B cell (primary cell): ENCODE results near the gene PPP1R12A. TPM values are rescaled to one million over a fixed set of nuclear protein-coding genes. Genes with fewer than 3 reads are reported as not detected.
A peak's percentile ranks its signal among the peaks of the same experiment; 100 is the strongest.

ENCODE experiments used
- ATAC-seq: fragments of 200-7000 bp; cut with Tn5 transposase; one replicate; pipeline ENCODE4 v1.10.0; 2021; ENCODE audit warnings: low read depth, mild to moderate bottlenecking, moderate number of reproducible peaks, moderate library complexity
- CTCF ChIA-PET: fragments of 350-600 bp; sonication (Branson Sonifier 250); formaldehyde crosslinking; loops from one replicate; lab custom pipeline; 2021; ENCODE audit warnings: antibody characterized with exemption, inconsistent platforms; lab: Charles Lee
- POLR2A ChIA-PET: fragments of 350-600 bp; sonication (Branson Sonifier 250); formaldehyde crosslinking; loops from one replicate; lab custom pipeline; 2021; ENCODE audit warnings: antibody characterized with exemption; lab: Charles Lee
- DNase-seq: peaks from one replicate; pipeline ENCODE4 v3.0.0; 2013
- H2AFZ ChIP-seq: 2 replicates; pipeline ENCODE4 v1.6.1; 2012; ENCODE audit warnings: mild to moderate bottlenecking, low read depth, low read length; ENCODE audit not compliant: insufficient read depth, poor library complexity, severe bottlenecking
- H3K27ac ChIP-seq, 2 donors: 1 replicate in 1 of 2; 2 replicates in 1 of 2; pipeline ENCODE4 v1.5.1; 2012 to 2013; ENCODE audit warnings: low read length in 2 of 2, mild to moderate bottlenecking in 2 of 2, moderate library complexity in 1 of 2
- H3K27me3 ChIP-seq, 4 experiments: fragments of 200-600 bp in 1 of 4; sonication (generic) in 1 of 4; replicated peaks in 1 of 4; 1 replicate in 2 of 4; 2 replicates in 2 of 4; pipeline versions ENCODE4 v1.6.1 to v1.7.0; 2013 to 2016; ENCODE audit warnings: low read length in 3 of 4, mild to moderate bottlenecking in 2 of 4, mixed read lengths in 1 of 4, moderate library complexity in 1 of 4; ENCODE audit not compliant: insufficient read depth in 4 of 4, control insufficient read depth in 3 of 4; ENCODE audit errors: control extremely low read depth in 1 of 4
- H3K36me3 ChIP-seq, 2 experiments: replicated peaks in 1 of 2; 1 replicate in 1 of 2; 2 replicates in 1 of 2; pipeline versions ENCODE4 v1.6.1 to v1.7.1; 2013; ENCODE audit warnings: low read length in 1 of 2; ENCODE audit not compliant: insufficient read depth in 2 of 2, control insufficient read depth in 1 of 2; ENCODE audit errors: control extremely low read depth in 1 of 2, extremely low read depth in 1 of 2
- H3K4me1 ChIP-seq, 2 donors: fragments of 200-600 bp in 1 of 2; sonication (generic) in 1 of 2; 1 replicate in 1 of 2; 2 replicates in 1 of 2; pipeline versions ENCODE4 v1.5.1 to v1.6.1; 2013 to 2017; ENCODE audit warnings: low read length in 2 of 2; ENCODE audit not compliant: control insufficient read depth in 2 of 2, insufficient read depth in 2 of 2
- H3K4me2 ChIP-seq: replicated peaks from 2 replicates; pipeline ENCODE3; 2012; ENCODE audit warnings: mild to moderate bottlenecking, low read depth, low read length; ENCODE audit not compliant: poor library complexity, severe bottlenecking
- H3K4me3 ChIP-seq, 5 experiments: fragments of 200-600 bp in 1 of 5; sonication (generic) in 1 of 5; 1 replicate in 3 of 5; 2 replicates in 2 of 5; pipeline versions ENCODE4 v1.5.1 to v1.7.0; 2011 to 2016; ENCODE audit warnings: low read length in 4 of 5, mild to moderate bottlenecking in 4 of 5, low read depth in 2 of 5, control low read depth in 1 of 5, moderate library complexity in 1 of 5; ENCODE audit not compliant: insufficient read depth in 1 of 5; ENCODE audit errors: control extremely low read depth in 1 of 5, extremely low read depth in 1 of 5
- H3K79me2 ChIP-seq: fragments of 200-600 bp; sonication (generic); one replicate; pipeline ENCODE4 v1.6.0; 2016; ENCODE audit warnings: low read length; ENCODE audit not compliant: control insufficient read depth, insufficient read depth
- H3K9ac ChIP-seq: fragments of 200-600 bp; sonication (generic); 2 replicates; pipeline ENCODE4 v1.6.1; 2017; ENCODE audit warnings: mild to moderate bottlenecking, low read length, moderate library complexity
- H3K9me3 ChIP-seq, 3 donors: one replicate each; pipeline versions ENCODE4 v1.6.1 to v1.7.1; 2013; ENCODE audit warnings: low read length in 2 of 3; ENCODE audit not compliant: control insufficient read depth in 2 of 3, insufficient read depth in 1 of 3; ENCODE audit errors: control extremely low read depth in 1 of 3
- H4K20me1 ChIP-seq: 2 replicates; pipeline ENCODE4 v1.6.0; 2012; ENCODE audit warnings: mild to moderate bottlenecking, low read length; ENCODE audit not compliant: insufficient read depth, control insufficient read depth, poor library complexity, severe bottlenecking
- H3K27ac Mint-ChIP-seq: one replicate; pipeline ENCODE4 v1.8.0; 2021; ENCODE audit warnings: mixed read lengths
- H3K27me3 Mint-ChIP-seq: one replicate; pipeline ENCODE4 v1.8.0; 2021; ENCODE audit warnings: mixed read lengths
- H3K4me1 Mint-ChIP-seq: one replicate; pipeline ENCODE4 v1.8.0; 2021; ENCODE audit warnings: mixed read lengths
- H3K4me3 Mint-ChIP-seq: one replicate; pipeline ENCODE4 v1.8.0; 2021; ENCODE audit warnings: mixed read lengths
- H3K9me3 Mint-ChIP-seq: one replicate; pipeline ENCODE4 v1.8.0; 2022; ENCODE audit warnings: mixed read lengths; ENCODE audit not compliant: insufficient read depth
- EZH2 ChIP-seq: IDR thresholded peaks from 2 replicates; pipeline ENCODE4 v1.6.1; 2012; ENCODE audit warnings: borderline replicate concordance, low read depth, mild to moderate bottlenecking, moderate library complexity, low read length; ENCODE audit not compliant: insufficient read depth, poor library complexity, severe bottlenecking
- WGBS: methylation state at CpG from one replicate; pipeline ENCODE4 v1.1.5; 2013; ENCODE audit warnings: missing lambda C conversion rate; ENCODE audit not compliant: insufficient coverage; 5-methylcytosine and 5-hydroxymethylcytosine counted together
- intact Hi-C: fragments of 100-400 bp; cut with micrococcal nuclease; formaldehyde crosslinking; loops from one replicate; pipeline ENCODE4 v1.10.0; 2022
- polyA plus RNA-seq: library from polyadenylated mRNA; depleted of rRNA; stranded (reverse); fragments of >200 nt; gene quantifications from 2 replicates; pipeline ENCODE4 v1.2.3, GENCODE V29; 2012
- total RNA-seq, 2 donors: library from RNA; stranded (reverse); fragments of 120-200 nt in 1 of 2; gene quantifications; 1 replicate in 1 of 2; 2 replicates in 1 of 2; pipeline versions ENCODE4 v1.2.3 to v1.2.4, GENCODE V29; 2013 to 2022
- TF ChIP-seq, protein P1 (sequence below): fragments of 200-600 bp; IDR thresholded peaks from one replicate; pipeline ENCODE4 v1.8.0; 2022; ENCODE audit warnings: antibody characterized with exemption, mild to moderate bottlenecking

The PPP1R12A gene
- total and polyA plus RNA-seq, 2 donors (not counting 1 experiment from before 2014, with no cell fraction given) = 18.3 to 110 TPM

DNA sequence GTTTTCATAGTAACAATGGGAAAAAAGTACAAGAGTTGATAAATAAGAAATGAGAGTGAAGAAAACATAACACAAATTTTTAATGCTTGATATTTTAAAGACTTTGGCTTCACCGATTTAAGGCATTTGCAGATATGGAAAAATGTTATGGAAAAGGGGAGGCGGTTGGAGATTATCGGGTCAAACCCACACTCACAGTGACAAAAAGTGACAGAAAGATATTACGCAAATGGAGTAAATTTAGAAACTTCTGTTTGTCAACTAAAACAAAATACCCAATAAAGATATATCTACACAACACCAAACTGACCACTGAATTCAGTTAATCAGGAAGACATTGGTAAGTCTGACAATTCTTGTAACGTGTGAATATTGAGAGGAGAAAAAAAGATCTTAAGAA, 2.5 kb downstream of the PPP1R12A start:
- no peak overlapping the region for H3K9ac ChIP-seq
- Mint-ChIP-seq H3K4me1 (peaks cover 64% of the 10 kb centered on the region), H3K4me3 (peak overlapping the region; percentile 99), H3K9me3 (no peaks in the 10 kb centered on the region), H3K27ac (no peak overlapping the region), H3K27me3 (no peaks in the 10 kb centered on the region)
- H3K9me3 ChIP-seq = no peaks in the 10 kb centered on the region
- H2AFZ ChIP-seq = no peak overlapping the region
- CTCF ChIA-PET = interaction anchor here (1.0 kb wide), 1 partner anchor 17 kb away, joined by 3 read pairs; no protein-coding TSS in a partner anchor
- H3K79me2 ChIP-seq = peaks cover 78% of the 10 kb centered on the region
- H3K4me3 ChIP-seq = no peak overlapping the region
- intact Hi-C loops = loop anchor here (5.0 to 10.0 kb wide), 2 partner anchors 45 to 108 kb away; no protein-coding TSS in a partner anchor
- H4K20me1 ChIP-seq = peaks cover 35% of the 10 kb centered on the region
- no peaks in the 10 kb centered on the region for H3K27me3 ChIP-seq
- peak overlapping the region; percentile 76 for H3K4me2 ChIP-seq
- no CpG with 5 or more reads among the region's 5 CpGs for WGBS
- no peak for DNase-seq
- TF ChIP-seq EZH2 = no peak
- TF ChIP-seq, protein P1, sequence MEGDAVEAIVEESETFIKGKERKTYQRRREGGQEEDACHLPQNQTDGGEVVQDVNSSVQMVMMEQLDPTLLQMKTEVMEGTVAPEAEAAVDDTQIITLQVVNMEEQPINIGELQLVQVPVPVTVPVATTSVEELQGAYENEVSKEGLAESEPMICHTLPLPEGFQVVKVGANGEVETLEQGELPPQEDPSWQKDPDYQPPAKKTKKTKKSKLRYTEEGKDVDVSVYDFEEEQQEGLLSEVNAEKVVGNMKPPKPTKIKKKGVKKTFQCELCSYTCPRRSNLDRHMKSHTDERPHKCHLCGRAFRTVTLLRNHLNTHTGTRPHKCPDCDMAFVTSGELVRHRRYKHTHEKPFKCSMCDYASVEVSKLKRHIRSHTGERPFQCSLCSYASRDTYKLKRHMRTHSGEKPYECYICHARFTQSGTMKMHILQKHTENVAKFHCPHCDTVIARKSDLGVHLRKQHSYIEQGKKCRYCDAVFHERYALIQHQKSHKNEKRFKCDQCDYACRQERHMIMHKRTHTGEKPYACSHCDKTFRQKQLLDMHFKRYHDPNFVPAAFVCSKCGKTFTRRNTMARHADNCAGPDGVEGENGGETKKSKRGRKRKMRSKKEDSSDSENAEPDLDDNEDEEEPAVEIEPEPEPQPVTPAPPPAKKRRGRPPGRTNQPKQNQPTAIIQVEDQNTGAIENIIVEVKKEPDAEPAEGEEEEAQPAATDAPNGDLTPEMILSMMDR = no peak
- H3K27ac ChIP-seq = no peak overlapping the region
- no peak for ATAC-seq
- no peaks in the 10 kb centered on the region for H3K36me3 ChIP-seq
- peaks cover 22 to 45% of the 10 kb centered on the region in 2 donors for H3K4me1 ChIP-seq
- POLR2A ChIA-PET = no interaction called here

DNA sequence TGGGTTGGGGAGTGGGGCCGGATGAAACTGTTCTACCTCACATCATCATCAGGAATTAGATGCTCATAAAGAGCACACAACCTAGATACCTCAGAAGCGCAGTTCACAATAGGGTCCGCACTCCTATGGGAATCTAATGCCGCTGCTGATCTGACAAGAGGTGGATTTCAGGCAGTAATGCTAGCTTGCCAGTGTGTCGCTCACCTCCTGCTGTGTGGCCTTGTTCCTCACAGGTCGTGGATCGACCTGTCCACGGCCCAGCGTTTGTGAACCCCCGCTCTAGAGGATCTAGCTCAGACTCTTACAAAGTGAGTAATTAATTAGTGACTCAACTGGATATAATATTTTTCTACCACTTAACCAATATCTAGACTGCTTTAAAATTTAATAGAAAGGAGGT, 5.8 kb downstream of the PPP1R12A start:
- no peak overlapping the region for H3K27ac Mint-ChIP-seq
- Histone ChIP-seq H2AFZ (no peak overlapping the region), H3K79me2 (peaks cover 99% of the 10 kb centered on the region)

More for the DNA sequence above, 5.8 kb downstream of the PPP1R12A start:
- ChIA-PET POLR2A (no interaction called here), CTCF (no interaction called here)
- TF ChIP-seq, protein P1 = no peak
- TF ChIP-seq EZH2 = no peak
- Histone ChIP-seq H3K9me3 (no peaks in the 10 kb centered on the region), H3K4me1 (peaks cover 10 to 42% of the 10 kb centered on the region in 2 donors), H3K4me2 (no peak overlapping the region), H3K36me3 (no peaks in the 10 kb centered on the region), H4K20me1 (peaks cover 50% of the 10 kb centered on the region), H3K9ac (no peak overlapping the region), H3K27ac (peak overlapping the region in 1 of 2 donors; percentile 22), H3K27me3 (no peaks in the 10 kb centered on the region), H3K4me3 (no peak overlapping the region)
- DNase-seq (no peak), ATAC-seq (no peak)
- Mint-ChIP-seq H3K4me1 (peaks cover 66% of the 10 kb centered on the region), H3K27me3 (no peaks in the 10 kb centered on the region), H3K9me3 (no peaks in the 10 kb centered on the region), H3K4me3 (no peak overlapping the region)
- intact Hi-C loops = no loop called here
- 95% methylated on average over 6 of the region's 10 CpGs for WGBS
